ENCODE measurements around the gene TPP1.

The TPP1 gene

DNA sequence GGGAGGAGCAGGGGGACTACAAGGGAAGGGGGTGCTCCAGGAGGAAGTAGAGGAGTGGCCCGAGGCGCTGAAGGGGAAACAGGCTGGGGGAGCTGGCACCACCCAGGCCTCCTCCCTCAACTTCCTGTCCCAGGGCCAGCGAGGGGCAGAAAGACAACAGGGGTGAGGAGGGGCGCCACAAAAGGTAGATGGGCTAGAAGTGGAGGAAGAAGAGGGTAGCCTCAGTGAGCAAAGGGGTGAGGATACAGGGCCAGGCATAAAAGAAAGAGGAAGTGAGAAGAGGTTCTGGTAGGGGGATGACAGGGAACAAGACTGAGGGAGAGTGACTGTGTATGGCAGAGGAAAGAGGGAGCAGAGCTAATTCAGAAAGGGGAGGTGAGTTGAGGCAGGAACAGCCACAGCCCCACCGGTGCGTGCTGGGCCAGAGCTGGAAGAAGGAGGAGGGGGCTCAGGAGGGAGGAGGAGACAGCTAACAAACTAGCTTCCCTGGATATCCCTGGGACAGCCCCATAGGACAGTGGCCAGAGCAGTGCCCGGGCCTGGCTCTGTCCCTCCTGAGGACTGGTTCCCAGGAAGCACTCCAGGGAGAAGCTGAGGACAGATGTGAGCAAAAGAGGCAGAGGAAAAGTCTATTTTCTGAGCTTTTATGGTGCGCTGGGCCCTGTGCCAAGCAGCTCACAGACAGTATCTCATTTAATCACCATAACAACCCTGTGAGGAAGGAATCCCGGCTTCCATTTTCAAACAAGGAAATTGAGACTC lies 27.9 kb upstream of the TPP1 start:
- peak; percentile 72 for DNase-seq

DNA sequence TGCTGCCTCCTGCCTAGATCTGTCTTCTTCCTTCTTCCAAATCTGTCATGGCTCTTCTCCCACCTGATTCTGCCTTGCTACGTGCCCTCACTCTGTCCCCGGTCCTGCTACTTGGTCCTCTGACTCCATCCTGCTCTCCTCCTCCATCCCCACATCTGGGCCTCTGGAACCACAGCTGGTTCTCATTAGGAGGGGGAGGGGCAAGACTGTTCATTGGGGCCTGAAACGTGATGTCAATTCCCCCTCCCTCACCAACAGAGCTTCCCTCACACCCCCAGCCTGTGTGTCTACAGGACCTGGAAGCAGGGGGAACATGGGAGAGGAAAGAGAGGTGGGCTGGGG lies 27.3 kb upstream of the TPP1 start:
- peak; percentile 93 for DNase-seq

DNA sequence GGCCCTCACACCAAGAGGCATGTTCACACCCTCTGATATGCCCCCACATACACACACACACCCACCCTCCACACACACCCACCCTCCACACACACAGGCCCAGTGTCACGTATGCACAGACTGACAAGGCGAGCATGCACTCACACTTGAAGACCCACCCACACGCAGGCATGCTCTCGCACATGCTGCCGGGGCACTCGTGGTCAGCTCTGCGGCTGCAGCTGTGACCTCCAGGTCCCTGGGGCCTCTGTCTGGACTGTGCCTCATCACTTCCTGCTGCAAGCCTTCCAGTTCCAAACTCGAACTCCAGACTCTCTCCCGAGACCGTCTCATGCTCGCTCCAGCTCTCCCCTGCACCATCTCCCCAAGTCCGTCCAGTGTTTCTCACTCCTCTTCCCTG lies 26.8 kb upstream of the TPP1 start:
- DNase-seq = peak; percentile 83

DNA sequence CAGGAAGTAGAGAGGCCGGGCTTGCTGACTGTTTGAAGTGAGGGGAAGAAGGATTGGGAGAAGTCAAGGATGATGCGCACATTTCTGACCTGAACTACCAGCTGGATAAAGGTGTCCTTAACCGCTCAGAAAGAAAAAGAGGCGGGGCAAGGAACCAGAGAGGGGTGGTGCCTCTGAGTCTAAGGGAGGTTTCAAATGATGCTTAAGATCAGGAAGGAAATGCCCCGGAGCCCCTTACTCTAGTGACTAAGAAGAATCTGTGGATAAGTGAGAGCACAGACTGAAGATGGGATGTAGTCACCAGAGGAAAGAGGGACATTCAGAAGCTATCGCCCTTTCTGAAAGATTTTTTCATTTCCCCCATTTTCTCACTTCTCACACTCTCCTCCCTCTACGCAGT lies 23.7 kb upstream of the TPP1 start:
- no peak for DNase-seq

DNA sequence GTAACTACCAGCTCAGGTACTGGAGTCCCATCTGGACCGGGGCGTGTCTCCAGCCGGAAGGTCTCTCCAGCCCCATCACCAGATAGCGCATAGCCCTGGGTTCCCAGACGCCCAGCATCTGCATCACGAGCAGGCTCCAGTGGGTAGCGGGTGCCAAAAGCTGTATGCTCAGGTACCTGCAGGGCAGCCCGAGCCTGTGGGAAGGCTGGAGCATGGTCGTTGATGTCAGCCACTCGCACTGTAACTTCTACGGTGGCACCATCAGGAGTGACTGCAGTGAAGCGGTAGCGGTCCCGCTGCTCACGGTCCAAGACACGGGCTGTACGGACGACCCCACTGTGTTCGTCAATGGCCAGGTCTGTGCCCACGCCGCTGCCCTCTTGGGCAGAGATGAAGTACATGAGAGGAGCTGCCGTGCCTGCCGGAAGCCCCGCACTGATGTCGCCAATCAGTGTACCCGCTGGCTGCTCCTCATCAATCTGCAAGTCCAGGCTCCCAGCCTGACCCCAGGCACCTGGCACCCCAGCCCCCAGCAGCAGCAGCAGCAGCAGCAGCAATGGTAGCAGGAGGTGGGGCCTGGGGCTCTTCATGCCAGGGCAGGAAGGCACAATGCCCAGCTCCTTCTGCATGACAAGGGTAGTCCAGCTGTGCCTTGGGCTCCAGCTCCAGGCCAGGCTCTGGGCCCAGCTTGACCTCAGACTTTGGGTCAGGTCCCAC lies 21.9 kb upstream of the TPP1 start:
- DNase-seq = no peak

DNA sequence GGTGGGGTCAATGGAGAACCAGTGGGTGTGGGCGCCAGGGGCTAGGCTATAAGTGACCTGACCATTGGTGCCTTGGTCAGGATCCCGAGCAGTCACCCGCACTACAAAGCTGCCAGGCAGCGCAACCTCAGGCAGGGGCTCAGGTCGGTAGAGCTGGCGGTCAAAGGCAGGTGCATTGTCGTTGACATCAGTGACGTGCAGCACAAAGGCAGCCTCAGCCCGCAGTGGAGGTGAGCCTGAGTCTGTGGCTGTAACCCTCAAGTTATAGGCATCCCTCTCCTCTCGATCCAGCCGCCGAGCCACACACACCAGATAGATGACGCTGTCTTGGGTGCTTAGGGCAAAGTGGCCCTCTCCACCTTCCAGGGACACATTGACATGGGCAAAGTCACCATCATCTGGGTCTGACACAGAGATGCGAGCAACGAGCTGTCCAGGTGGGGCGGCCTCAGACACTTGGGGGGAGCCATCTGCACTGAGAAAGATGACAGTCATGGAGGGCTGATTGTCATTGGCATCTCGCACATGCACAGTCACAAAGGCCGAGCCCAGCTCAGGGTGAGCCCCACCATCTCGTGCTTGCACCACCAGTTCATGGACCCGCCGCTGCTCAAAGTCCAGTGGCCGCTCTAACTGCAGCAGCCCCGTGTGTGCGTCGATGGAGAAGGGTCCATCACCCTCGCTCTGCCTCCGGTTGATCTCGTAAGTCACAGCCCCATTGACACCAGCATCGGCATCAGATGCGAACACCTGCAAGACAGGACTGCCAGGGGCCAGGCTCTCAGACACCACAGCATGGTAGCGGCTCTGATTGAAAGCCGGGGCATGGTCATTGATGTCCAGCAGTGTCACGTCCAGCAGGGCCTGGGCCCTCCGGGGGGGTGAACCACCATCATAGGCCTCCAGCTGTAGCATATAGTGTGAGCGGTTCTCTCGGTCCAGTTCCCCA lies 21.1 kb upstream of the TPP1 start:
- DNase-seq = no peak

DNA sequence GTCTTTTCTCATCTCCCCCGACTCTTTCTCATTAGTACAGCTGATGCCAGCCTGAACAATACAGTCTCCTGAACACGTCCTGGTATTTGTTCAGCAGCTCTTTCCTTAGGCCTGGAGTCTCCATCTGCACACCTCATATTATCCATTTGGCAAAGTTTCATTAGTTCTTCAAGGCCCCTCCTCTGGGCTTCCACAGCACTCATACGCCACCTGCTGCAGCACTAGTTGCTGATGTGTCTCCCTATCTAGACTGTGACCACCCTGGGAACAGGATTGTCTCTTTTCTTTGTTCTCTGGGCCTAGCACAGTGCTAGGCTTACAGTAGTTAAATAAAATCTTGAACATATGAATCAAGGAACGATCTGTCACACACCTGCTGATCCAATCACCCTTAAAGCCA lies 19.2 kb upstream of the TPP1 start:
- no peak for DNase-seq

DNA sequence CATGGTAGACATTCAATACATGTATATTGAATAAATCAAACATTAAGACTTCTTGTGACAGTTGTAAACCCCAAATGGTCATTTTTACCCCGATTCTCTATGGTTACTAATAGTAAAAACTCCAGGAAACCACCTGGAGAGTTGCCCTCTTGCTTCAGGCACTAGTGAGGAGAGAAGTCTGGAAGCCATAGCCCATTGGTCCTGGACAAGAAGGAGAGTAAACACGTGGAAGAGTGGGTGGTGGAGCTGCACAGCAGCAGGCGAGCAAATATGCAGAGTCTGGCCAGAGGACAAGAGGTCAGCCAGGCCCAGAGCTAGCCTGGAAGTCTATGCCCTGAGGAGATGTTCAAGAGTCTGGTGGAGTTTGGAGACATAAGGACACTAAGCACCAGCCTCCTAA lies 18.6 kb upstream of the TPP1 start:
- DNase-seq = no peak

DNA sequence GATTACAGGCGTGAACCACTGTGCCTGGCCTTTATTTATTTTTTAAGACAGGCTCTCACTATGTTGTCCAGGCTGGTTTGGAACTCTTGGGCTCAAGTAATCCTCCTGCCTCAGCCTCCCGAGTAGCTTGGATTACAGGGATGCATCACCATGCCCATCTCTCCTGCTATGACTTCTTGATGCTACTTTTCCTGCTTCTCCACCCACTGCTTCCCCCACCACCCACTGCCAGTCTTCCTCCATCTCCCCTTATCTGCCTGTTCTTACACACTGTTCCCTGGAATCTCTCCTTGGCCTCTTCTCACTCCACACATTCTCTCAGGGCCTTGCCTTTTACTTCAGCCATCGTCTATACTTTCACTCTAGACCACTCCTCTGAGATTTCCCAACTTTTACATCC lies 17.3 kb upstream of the TPP1 start:
- DNase-seq = no peak

DNA sequence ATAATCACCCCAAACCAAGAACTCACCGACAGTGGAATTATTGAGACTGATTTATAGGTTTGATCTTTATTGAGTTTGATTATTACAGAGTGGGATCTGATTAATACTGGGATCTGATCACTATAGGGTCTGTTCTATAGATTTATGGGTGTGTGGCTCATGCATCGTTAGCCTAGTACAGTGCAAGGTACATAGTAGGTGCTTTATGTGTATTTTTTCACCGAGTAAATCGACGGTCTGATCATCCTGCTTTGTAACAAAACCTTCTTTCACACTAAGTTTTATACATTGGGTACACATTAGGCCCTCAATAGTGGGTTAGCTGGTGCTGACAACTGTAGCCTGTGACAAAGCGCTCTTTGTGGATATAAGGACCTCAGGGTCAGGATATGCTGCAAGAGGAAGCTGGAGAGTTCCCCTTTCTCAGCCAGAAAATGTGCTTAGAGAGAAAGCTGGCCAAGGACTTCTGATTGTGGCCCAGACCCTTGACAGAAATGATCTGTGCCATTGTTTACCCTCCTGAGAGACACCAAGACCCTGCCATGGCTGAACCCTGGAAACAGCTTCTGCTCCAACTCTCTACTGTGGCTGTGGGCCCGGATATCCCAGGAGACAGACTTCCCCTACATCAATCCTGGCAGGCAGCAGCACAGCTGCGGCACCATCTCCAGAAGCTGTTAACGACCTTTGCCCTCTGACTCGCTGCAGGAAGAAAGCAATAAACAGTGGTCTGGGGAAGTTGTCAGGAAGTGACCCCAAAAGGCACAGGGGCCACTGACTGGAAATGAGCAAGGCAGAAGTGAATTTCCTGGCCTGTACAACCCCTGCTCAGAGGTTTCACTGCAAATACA lies 16.1 kb upstream of the TPP1 start:
- DNase-seq = peak; percentile 57

DNA sequence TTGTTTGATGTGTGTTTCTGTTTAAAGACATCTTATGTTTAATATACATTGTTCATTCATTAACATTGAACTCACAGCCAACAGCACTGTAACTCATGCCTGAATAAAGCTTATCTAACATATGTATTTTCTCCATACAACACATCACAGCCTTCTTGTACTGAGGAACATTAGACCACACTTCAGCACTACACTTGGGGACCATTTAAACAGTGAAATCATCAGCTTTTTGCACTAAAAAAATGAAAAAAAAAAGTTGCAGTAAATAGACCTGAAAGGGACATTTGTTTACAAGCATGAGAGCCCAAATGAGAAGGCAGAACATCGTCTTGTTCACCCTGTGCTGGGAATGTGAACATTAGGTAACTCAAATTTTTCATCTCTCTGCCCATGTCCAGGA lies 15.3 kb upstream of the TPP1 start:
- DNase-seq = no peak

DNA sequence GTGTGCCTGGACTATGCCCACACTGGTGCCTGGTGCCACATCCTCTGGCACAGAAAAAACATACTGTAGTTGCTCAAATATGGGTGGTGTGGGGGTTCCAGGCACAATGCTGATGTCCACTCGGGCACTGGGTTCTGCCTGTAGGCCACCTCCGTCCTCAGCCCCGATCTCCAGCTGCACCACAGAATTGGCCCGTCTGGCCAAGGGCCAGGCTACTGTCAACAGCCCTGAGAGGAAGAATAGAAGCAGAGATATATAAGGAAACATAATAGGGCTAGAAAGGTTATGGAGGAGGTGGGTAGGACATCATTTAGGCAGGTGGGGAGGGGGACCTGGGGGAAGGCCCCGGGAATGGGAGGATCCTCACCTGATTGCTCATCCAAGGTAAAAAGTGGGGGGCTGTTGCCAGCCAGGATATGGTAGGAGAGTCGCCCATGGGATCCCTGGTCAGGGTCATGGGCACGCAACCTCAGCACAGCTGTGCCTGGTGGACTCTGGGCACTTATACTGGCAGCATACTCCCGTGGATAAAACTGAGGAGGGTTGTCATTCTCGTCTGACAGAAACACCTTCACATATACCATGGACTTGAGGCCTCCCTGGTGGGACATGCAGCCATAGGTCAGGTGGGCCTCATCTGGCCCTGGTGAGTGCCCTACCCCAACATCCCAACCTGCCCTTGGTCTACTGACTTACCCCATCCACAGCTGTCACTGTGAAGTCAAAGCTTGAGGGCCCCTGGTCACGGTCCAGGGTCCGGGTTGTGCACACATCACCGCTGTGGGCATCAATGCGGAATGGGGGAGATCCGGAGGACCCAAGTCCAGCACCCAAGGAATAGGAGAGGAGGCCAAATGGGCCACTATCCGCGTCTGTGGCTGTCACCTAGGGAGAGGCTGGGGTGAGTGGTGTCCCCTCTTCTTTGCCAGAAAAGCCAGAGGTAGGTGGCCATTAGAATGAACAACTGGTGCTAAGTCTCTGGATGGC lies 14.5 kb upstream of the TPP1 start:
- DNase-seq = no peak

DNA sequence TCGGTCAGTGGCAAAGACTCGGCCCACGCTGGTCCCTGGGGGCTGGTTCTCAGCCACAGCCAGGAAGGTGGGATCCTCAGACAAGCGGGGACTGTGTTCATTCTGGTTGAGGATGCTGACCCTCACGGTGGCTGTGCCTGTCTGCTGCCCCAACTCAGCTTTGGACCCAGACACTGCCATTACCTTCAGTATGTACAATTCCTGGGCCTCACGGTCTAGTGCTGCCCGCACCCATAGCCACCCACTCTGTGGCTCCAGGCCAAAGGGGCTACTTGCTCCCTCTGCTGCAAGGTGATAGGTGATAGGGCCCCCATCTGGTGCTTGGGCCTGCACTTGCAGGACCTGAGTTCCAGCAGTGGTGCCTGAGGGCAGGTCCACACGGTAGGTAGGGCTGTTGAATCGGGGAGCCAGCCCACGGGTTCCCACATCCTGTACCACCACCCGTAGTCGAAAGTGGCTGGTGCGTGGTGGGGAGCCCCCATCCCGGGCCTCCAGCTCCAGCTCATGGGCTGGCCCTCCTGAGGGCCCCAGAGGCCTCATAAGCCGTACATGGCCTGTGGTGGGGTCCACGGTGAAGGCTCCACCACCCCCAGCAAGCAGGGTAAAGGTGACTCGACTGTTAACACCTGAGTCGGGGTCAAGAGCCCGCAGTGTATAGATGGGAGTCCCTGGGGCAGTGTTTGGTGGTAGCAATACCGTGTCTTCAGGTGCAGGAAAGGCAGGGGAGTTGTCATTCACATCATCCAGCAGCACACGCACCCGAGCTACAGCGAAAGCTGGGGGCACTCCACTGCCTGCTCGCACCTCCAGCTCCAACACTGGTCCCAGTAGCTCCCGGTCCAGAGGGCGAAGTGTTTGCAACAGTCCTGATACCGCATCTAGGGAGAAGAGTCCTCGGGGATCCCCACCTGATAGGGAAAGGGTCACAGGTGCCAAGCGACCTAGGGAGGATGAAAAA lies 13.2 kb upstream of the TPP1 start:
- no peak for DNase-seq

DNA sequence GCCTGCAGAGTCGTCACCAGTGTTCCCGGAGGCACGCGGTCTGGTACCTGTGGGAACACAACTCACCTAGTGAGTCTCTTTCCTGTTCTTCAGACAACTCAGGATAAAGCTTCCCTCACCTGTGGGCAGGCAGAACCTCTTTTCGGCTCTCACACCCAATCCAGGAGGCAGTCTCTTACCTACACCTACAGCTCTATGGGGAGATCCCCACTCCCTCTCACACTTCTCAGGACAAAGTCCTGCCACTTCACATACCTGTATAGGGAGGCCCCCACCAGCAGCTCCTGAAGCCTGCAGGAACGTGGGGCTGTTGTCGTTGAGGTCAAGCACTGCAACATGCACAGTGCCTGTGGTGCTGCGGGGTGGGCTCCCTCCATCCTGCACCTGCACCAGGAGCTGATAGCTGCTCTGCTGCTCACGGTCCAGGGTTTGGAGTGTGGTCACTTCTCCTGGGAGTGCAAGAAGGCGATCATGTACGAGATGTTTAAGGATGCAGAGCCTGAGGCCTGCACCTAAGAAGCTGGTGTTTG lies 12.2 kb upstream of the TPP1 start:
- no peak for DNase-seq

DNA sequence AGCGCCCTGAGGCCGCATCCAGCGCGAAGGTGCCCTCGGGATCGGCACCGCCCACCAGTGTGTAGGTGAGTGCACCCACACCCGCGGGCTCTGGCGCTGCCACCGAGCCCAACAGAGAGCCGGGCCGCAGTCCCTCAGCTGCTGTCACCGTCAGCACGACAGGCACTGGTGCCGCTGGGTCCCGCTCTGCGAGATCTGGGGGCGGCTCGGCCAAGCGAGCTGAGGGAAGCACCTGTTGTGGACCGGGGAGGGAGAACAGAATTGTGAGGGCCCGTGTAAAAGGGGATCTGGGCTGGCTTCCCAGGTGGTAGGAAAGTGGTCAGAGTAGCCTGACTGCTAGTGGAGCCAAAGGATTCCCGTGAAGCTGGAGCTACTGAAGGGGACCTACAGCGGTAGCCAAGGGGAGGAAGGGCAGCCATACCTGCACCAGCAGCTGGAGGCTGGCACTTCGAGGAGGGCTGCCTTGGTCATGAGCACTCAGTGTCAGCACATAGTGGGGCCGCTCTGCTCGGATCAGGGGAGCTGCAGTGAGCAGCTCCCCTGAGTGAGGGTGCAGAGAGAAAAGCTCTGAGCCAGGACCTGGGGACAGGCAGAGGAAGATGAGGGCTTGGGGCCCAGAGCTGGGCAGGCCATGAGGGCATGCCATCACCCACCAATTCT lies 11.5 kb upstream of the TPP1 start:
- DNase-seq = no peak

DNA sequence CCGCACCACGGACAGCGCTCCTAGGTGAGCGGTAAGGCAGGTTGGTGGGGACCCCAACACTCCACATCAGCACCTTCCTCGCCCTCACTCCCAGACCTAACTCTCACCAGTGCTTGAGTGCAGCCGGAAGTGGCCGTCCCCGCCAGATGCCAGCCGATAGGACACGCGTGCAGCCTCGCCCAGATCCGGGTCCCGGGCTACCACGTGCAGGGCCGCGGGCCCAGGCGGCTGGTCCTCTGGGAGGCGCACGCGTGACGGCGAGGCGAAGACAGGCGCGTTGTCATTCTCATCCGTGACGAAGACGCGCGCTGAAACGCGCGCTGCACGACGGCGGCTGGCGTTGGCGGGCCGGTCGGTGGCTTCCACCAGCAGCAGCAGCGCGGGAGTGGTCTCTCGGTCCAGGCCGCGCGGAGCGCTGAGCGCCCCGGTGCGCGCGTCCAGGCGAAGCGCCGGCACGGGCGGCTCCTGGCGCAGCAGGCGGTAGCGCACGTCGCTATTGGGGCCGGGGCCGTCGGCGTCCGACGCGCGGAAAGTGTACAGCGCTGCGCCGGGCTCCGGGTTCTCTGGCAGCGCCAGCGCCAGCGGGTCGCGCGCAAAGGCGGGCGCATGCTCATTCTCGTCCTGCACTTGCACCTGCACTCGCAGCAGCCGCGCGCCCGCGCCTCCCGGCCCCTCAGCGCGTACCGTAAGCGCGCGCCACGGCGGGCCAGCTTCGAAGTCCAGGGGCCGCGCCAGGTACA lies 10.8 kb upstream of the TPP1 start:
- no peak for DNase-seq

DNA sequence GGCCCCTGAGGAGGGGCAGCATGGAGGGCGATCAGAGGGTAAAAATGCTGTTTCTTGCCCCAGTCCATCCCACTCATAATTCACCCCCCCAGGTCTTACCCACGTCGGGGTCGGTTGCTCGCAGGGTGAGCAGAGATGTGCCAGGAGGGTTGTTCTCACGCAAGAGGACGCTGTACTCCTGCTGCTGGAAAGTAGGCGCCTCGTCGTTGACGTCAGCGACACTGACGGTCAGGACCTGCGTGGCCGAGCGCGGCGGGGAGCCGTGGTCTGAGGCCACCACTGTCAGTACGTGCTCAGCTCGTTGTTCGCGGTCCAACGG lies 10.3 kb upstream of the TPP1 start:
- DNase-seq = no peak

DNA sequence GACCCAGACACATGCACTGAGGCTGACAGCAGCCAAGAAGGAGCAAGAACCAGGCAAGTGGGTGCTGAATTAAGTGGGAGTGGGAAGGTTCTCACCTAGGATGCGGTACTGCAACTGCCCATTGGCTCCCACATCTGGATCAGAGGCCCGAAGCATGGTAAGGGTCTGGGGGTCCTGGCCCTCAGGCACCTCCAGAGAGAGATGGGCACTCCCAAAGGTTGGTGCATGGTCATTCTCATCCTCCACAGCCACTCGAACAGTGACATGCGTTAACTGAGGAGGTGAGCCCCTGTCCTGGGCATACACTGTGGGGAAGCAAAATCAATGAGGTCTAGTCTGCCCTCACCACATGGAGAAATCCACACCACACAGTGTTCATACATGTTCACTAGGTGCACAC lies 9.3 kb upstream of the TPP1 start:
- no peak for DNase-seq

DNA sequence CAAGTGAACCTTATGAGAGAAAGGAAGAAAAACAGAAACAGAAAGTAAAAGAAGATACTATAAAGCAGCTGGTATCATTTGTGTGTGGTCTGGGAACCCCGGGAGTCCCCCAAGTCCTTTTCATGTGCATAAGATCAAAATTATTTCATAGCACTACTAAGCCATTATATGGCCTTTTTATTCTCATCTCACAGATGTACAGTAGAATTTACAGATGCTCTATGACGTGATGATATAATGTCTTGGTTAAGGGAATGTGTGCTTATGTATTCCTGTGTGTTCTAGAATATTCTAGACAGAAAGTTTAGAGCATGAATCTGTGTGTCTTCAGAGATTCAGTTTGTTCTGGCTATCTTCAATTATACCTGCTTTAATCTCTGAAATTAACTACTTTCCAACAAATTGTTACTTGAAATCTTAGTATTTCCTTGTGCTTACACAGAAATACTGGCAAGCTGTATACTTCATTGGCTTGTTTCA lies 8.6 kb upstream of the TPP1 start:
- no peak for DNase-seq
